ENCODE data around the gene TBC1D1.

DNA sequence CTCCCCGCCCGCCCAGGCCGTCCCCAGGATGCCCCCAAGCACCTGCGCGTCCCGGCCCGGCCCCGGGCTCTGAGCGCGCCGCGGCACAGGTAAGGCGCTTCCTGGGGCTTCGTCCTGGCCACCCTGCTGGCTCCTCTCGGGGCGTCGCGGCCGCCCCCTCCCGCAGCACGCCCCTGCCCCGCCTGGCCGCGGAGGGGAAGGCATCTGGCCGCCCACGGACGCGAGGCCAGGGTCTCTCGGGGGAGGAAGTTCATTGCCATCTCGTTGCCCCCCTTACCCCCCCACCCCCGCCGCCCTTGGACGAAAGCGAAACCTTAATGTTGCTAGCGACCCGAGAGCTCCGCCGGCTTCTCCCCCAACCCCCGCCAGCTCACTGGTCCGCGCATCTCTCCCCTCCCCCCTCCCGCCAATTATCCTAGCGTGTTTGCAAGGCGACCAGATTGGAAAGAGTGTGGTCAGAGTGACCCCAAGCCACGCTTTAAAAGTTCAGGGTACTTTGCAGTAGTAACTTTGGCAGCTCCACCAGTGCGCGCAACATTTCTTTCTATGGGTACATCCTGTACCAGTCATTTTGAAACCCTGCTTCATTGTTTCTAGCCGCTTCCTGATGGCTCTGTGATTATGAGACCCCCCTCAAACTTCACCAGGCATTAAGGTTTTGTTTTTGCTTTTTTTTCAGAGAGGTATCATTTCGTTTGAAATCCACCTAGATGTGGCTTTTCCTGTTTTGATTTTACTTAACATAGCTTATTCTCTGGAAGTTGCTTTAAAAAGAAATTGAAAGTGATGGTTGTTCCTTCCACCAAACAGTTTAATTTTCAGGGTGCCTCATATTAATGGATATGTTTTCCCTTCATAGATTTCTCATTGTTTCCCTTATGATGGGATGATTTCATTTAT lies 626 bp downstream of the TBC1D1 start:
- TF ChIP-seq, protein P1, sequence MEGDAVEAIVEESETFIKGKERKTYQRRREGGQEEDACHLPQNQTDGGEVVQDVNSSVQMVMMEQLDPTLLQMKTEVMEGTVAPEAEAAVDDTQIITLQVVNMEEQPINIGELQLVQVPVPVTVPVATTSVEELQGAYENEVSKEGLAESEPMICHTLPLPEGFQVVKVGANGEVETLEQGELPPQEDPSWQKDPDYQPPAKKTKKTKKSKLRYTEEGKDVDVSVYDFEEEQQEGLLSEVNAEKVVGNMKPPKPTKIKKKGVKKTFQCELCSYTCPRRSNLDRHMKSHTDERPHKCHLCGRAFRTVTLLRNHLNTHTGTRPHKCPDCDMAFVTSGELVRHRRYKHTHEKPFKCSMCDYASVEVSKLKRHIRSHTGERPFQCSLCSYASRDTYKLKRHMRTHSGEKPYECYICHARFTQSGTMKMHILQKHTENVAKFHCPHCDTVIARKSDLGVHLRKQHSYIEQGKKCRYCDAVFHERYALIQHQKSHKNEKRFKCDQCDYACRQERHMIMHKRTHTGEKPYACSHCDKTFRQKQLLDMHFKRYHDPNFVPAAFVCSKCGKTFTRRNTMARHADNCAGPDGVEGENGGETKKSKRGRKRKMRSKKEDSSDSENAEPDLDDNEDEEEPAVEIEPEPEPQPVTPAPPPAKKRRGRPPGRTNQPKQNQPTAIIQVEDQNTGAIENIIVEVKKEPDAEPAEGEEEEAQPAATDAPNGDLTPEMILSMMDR (conservative IDR thresholded peaks at IDR 0.05; ENCODE audit: low read depth, low read length) = no peak
- TF ChIP-seq EZH2 (IDR thresholded peaks at IDR 0.05; ENCODE audit: low read length, unreplicated experiment) = no peak

All from PC-3 (cell line).